Measurements from ENCODE around the gene APOO.

DNA sequence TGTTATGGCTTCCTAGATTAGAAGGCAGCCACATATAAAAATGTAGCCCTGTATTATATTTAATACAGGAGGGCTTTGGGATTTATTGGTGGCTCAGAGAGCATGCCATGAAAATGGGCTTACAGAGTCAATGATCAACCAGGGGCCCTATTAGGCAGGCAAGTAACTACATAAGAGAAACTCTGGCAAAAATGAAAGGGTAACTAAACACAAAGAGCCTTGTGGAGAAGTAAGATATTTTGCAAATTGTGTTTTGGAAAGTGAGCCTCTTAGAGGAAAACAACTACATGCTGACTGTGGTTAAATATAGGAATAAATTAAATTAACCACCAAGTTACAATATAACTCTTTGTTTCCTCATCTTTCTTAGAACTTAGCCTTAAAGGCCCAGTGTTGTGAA lies 119.2 kb downstream of the APOO start:
- no peak for TF ChIP-seq REST (IDR thresholded peaks at IDR 0.05; ENCODE audit: low read depth)
- TF ChIP-seq CEBPB (IDR thresholded peaks at IDR 0.05) = no peak
- no peak for TF ChIP-seq MAX (IDR thresholded peaks at IDR 0.05)
- no peak for TF ChIP-seq ZBTB7A (IDR thresholded peaks at IDR 0.05; ENCODE audit: low read depth)
- TF ChIP-seq NFIC (IDR thresholded peaks at IDR 0.05) = no peak
- TF ChIP-seq EP300 (IDR thresholded peaks at IDR 0.05; ENCODE audit: borderline replicate concordance) = no peak
- no peak for TF ChIP-seq CREB1 (IDR thresholded peaks at IDR 0.05; ENCODE audit: low read depth)
- TF ChIP-seq FOXM1 (IDR thresholded peaks at IDR 0.05; ENCODE audit: borderline replicate concordance, low read depth) = no peak
- TF ChIP-seq YY1 (IDR thresholded peaks at IDR 0.05; ENCODE audit: low read depth) = no peak
- no peak for TF ChIP-seq RAD21 (IDR thresholded peaks at IDR 0.05; ENCODE audit: low read depth)
- no peak for TF ChIP-seq TAF1 (IDR thresholded peaks at IDR 0.05; ENCODE audit: low read depth)
- TF ChIP-seq EGR1 (IDR thresholded peaks at IDR 0.05) = no peak
- no peak for TF ChIP-seq TEAD4 (IDR thresholded peaks at IDR 0.05)
